NCI-H146 treated with DMSO at 0.1 percent for 48 hours (cell line): ENCODE measurements around the gene SRP14.
"Not testable (repeated sequence)": the region's sequence is repeated elsewhere in the genome, so short reads cannot be mapped to it uniquely, and the experiment has no call there.

Experiments used
- DNase-seq: peaks from one replicate; lab custom pipeline; 2025; ENCODE audit not compliant: unreplicated experiment; lab: John Stamatoyannopoulos, UW

Gene SRP14, protein sequence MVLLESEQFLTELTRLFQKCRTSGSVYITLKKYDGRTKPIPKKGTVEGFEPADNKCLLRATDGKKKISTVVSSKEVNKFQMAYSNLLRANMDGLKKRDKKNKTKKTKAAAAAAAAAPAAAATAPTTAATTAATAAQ

DNA sequence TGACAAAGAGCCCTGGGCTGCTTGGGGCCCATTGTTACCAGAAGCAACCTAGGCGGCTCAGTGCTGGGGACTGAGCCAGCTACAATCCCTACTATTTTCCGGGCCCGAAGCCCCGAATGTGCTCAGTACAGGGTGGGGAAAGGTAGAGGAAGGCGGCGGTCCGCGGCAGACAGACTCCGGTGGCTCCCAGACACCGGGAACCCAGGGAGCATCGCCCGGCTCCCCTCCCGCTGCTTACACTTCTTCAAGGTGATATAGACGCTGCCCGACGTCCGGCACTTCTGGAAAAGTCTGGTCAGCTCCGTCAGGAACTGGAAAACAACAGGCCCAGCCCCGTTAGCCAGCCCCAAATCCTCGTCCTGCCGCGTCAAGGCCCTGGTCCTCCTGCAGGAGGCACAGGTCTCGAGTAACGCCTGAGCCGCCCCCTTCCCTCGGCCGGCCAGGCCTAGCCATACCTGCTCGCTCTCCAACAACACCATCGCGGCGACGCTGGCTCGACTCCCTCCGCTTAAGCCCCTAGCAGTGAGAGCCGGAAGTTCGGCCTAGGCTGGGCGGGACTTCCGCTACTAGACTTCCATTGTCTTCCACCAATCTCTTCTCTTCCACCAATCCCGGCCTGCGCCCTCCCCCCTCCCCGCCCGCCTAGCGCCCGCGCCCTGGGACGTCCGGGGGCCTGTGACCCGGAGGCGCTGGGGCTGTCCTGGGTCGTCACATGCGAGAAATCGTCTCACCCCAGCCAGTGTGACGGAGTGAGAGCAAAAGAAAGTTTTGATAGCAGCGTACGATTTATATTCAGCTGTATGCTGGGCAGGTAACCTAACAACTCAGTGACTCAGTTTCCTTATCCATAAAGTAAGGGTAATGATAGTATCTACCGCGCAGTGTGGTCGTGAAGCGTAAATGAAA is at the start of gene SRP14:
Gene SRP14, minus strand, starts transcription at position 544 of the 906 bp plus-strand sequence. Its CDS starts 65 bp downstream, at position 479.
- peak; percentile 81 for DNase-seq

DNA sequence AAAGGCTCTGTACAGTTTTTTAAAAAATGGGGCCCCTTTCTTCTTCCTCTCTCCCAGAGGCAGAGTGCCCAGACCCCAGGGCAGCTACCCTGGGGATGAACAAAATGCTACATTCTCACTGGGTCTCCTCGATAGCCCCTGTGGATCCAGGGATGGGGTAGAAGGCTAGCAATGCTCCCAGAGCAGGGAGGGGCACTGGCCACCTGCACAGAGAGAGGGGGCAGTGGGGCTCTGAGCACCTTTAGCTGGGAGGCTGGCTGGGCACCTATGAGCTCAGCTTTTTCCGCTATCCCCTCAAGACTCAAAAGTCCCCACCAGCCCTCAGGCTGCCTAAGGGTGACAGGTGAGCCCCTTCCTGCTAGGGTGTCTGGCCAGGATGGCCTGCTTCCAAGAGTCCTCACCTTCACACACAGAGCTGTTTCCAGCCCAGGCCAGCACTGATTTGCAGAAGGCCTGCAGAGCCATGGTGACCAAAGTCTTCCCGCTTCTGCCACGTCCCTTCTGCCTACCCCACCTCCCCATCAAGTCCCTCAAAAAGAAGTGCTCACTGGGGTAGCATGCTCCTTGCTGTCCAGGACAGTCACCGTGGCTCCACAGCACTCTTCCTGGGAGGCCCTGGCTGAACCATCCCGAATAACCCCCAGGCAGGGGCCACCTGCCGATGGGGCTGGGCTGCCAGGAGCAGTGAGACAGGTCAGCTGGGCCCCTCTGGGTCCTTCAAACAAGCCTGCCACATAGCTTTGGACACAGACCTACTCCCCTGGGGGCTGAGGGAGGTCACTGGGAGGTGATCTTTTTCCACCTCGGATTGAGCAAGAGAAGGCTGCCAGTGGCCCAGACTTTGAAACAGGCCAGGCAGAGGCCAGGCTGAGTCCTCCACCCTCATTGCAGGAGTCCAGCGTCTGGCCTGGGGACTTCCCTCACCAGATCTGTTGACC is 49.3 kb upstream of the SRP14 start:
- DNase-seq: no peak

DNA sequence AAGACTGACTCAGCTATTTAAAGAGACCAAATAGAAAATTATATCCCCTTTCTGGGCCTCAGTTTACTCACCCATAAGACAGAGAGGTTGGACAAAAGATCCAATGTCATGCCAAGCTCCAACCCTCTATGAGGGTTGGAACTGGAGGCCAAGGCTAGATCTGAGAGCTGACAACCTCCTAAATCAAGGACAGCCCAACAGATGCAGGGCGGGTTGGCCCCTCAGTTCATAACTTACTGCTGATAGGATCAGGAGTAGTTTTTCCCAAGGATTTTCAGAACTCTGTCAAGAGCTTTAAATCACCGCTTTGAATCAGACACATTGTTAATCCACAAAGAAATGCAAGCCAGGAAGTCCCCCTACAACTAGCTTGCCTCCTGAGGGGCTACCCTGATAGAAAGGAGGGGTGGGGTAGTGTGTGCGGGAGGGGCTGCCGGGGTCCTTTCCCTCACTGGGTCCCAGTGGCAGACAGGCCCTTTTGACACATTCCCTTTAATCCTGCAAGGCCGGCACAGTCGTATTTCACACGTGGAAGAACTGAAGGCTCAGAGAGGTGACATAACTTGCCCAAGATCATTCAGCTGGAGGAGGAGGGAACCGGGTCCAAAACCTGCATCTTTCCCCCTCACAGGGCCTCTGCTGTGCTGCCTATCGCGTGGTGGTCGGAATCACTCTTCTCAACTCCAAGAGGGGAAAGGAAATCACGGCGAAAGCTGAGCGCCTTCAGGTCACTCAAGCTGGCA is 48.3 kb upstream of the SRP14 start:
- no peak for DNase-seq

DNA sequence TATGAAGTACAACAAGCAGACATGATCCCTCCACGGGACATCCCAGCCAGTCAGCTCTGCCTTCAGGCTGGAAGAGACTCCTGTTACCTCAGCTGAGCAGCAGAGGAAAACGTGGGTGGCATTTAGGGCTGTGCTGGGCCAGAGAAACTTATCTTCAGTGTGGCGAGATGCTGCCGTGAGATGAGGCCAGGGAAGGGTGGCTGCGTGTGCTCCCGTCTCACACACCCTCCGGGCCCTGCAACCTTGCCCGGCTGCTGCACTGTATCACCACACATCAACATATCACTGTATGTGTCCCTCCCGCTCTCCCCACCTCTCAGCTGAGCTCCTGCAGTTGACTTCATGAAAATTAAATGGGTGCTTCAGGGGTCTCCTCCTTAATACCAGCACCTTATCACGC is 46.3 kb upstream of the SRP14 start:
- no peak for DNase-seq

DNA sequence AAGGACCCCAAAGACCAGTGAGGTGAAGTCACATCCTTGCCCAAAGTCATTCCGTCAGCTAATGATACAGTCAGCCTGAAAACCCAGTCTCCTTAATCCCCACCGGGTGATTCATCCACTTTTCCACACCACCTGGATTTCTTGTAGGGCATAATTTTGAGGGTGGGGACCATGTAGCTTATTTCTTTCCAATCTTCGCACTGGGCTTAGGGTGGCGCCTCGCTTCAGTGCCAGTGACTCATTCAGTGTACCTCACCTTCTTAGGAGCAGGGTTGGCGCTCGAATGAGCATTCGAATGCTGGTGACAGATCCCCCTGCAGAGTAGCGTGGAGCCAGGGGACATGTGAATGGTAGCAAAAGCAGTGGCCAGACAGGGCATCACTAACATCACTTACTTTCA is 45.7 kb upstream of the SRP14 start:
- no peak for DNase-seq

DNA sequence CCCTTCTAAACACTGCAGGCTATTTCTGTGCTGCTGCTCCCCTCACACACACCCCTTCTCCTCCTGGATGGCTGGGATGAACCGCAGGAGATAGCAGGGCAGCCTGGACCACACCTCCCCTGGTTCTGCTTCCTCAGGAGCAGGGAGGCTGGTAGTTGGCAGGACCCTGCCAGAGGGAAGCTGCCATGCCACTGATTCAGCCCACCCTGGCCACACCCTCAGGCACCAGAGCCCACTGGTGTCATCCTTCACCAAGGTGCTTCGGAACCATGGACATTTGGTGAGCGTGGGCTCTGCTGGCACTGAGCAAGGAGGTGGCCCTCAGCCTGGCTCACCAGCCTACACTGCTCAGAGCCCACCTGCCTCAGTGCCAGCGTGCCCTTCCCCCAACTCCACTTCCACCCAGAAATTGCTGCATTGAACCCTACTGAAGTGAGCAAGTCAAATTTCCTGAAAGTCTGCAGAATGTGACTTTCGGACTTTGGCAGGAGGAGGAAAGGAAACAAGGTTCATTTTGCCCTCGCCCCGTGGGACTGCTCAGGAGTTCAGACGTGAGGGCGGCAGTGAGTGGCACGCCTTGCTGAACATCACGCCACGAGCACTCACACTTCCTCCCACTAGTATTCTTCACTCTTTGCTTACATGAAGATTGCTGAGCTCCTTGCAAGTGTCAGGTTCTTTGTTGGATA is 43.4 kb upstream of the SRP14 start:
- no peak for DNase-seq

DNA sequence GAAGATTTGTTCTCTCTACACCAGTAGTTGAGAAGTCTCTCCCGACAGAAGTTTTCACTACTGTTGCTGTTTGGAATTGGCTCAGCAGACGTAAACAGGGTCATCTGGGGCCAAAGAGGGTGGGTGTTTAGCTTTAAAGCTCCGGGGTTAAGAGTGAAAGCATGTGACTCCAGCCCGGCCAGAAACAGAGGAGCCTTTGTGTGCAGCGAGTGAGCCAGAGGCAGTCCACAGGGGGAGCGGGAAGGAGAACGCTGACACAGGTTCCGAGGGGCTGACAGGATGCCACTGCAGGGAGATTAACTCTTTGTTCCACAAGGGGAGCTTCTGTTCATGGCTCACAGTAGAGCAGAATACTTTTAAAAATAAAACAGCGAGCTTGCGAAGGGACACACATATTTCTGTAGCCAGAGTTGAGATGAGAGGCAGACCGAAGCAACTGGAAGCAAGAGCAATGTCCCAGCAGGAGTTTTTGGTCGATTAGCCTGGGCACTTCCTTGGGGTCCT is 42.8 kb upstream of the SRP14 start:
- no peak for DNase-seq

DNA sequence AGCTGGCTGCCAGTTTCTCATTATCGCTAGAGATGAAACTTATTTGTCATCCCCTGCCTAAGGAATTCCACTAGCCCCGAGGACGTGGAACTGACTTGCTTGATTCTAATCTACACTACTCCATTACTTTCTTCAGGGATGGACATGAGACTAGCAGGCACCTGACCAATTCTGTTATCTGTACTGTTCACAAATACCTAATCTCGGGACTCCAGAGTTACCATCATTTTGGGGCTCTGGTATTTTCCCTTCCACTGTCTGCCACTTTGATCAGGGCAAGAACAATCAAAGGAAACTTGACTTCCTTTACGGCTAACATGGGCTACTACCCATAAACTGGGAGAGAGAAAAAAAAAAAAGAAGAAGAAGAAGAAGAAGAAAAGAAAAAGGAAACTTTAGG is 41.9 kb upstream of the SRP14 start:
- no peak for DNase-seq

DNA sequence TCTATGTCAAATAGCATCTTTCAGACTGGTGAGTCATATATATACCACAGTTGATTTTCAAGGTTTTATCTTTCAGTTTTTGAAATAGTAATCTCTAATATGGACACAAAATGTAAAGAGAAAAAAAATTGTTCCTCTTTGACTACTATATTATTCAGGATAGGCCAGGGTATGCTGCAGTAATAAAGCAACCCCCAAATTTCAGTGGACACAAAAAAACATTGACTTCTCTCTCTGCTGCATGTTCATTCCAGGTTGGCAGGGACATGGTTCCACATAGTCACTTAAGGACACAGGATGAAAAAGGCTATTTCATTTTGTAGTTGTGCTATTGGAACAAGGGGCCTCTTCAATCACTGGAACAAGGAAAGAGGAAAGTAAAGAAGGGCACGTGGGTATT is 41.1 kb upstream of the SRP14 start:
- no peak for DNase-seq

DNA sequence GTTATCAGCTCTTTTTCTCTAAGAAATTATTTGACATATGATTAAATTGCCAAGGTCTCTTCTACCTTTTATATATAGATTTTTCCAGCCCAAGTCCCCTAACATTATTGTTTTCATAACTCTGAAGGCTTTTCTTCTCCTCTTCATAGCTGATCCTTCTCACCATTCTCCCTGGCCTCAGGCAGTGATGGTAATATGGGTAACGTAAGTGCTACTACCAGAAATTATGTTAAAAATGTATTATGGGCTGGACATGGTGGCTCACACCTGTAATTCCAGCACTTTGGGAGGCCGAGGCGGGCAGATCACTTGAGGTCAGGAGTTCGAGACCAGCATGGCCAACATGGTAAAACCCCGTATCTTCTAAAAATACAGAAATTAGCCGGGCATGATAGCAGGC is 40.5 kb upstream of the SRP14 start:
- DNase-seq: no peak

DNA sequence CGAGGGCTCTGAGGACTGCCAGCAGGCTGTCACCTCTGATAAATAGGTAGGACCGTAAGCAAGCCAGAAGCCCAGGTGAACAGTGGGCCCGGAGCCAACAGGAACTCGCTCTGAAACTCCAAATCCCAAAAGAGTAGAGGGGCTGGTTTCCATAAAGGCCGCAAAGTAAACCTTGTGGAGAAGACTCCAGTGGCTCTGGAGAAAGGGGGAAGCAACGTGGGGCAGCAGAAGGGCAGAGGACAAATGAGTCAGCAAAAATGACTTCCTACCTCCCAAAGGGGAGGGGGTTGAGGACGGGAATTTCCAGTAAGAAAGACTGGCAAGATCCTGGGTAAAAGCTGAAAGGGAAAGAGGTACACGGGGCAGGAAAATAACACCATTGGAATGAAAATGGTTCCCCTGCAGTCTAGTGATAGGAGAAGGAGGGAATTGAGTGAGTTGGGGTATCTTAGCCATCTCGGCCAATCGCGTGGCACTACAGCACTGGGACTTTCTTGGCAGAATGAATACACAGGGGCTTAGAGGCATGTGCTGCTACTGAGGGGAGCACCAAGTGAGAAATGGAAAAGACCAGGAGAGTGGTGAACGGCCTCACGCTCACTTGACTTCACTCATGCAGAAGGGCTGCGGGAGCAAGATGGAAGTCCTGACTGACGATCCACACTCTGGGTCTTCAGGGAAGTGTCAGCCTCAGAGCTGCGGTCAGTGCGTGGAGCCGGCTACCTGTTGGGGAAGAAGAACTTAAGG is 36.5 kb upstream of the SRP14 start:
- no peak for DNase-seq

DNA sequence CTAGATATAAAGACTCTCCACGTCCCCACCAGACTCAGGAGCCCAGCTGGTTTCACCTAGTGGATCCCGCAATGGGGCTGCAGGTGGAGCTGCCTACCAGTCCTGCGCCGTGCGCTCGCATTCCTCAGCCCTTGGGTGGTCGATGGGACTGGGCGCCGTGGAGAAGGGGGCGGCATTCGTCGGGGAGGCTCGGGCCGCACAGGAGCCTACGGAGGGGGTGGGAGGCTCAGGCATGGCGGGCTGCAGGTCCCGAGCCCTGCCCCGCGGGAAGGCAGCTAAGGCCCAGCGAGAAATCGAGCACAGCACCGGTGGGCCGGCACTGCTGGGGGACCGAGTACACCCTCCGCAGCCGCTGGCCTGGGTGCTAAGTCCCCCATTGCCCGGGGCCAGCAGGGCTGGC is 35.7 kb upstream of the SRP14 start:
- not testable (repeated sequence) for DNase-seq

DNA sequence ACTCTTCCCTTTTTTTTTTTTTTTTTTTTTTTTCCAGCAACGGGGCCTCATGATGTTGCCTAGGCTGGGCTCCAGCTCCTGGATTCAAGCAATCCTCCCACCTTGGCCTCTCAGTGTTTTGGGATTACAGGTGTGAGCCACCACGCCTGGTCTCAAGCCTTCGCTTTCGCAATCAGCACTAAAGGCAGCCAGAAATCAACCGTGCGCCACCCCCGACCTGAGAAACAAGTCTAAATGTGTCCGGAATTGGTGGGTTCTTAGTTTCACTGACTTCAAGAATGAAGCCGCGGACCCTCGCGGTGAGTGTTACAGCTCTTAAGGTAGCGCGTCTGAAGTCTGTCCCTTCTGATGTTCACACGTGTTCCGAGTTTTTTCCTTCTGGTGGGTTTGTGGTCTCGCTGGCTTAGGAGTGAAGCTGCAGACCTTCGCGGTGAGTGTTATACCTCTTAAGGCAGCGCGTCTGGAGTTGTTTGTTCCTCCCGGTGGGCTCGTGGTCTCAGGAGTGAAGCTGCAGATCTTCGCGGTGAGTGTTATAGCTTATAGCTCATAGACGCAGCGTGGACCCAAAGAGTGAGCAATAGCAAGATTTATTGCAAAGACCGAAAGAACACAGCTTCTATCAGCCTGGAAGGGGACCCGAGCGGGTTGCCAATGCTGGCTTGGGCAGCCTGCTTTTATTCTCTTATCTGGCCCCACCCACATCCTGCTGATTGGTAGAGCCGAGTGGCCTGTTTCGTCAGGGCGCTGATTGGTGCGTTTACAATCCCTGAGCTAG is 34.9 kb upstream of the SRP14 start:
- not testable (repeated sequence) for DNase-seq

DNA sequence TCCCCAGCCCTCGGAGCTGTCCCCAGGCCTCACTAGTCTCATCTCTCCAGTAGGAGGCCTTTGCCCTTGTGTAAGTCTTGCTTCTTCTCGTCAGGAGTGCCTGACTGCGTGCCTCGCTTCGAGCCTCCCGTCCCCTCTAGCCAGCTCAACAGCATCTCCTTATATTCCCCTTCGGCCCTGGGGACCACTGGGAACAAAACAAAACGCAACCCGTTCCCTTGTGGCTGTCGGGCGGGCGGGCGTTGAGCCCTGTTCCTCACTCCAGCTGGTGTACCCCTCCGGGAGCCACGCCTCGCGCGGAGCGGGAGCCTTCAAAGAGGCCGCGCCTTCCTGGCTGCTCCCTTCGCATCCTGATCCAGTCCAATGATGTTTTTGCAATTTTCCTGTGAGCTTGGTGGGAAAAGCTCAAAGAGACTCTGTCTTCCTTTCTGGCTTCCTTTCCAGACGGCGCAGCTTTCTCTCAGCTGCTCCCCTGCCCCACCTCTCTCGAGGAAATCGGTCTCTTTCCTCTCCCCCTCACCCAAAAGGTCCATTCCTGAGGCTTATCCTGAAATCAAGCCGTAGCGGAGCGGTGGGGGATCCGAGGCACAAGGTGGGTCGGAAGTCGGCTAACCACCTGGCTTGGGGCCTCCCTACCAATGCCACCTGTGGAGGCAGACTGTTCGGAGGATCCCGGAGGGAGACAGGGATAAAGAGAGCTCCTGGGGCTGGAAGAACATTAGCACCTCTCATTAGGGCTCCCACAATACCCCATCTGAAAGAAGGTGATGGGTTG is 33.4 kb upstream of the SRP14 start:
- no peak for DNase-seq

DNA sequence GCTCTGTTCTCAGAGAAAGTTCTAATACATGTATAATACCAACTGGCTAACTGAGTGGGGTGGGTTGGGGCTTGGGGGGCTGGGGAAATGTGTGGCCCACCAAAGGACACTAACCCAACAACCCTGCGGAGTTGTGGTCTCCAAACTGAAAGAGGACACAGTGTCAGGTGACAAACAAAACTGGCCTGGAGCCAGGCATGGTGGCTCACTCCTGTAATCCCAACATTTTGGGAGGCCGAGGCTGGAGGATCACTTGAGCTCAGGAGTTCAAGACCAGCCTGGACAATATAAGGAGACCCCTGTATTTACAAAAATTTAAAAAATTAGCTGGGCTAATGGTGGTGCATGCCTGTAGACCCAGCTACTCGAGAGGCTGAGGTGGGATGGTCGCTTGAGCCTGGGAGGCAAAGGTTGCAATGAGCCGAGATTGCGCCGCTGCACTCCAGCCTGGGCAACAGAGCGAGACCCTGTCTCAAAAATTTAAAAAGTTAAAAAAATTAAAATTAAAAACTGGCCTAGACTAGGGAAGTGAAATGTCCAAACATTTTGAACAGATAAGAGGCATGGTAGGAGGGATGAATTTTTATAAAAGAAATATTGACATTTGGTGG is 31.7 kb upstream of the SRP14 start:
- DNase-seq: no peak

DNA sequence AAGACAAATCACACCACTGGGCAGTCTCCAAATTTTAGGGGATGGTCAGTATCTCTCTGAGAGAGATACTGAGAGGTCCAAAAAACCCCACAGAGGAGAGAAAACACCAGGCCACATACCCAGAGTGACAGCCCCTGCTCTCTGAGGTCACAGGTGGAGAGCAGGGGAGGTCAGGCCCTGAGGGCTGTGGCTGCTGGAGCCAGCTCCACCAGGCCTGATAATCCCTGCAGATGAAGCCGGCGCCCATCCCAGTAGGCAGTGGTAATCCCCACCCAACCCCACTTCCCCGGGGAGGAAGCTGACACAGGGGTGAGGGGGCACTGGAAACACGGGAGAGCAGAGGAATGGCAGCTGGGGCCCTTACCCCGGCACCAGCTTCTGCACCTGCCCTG is 31.2 kb upstream of the SRP14 start:
- no peak for DNase-seq
